ENCODE data around the gene HLA-E. TPM values are rescaled to one million over a fixed set of nuclear protein-coding genes. Genes with fewer than 3 reads are reported as not detected.

HLA-E gene
- 100 to 1,000 TPM; 493 to 499 TPM for total RNA-seq

- Mint-ChIP-seq H3K27ac (peak within 1 kb of the TSS; percentile 98), H3K9me3 (no peaks in the 10 kb centered on the region), H3K4me1 (ENCODE audit: low read depth) (peaks cover 38% of the 10 kb centered on the region), H3K4me3 (peak within 1 kb of the TSS; percentile 97), H3K27me3 (no peaks in the 10 kb centered on the region), H3K36me3 (ENCODE audit: low read depth) (peaks cover 52% of the 10 kb centered on the region)
- intact Hi-C loops (cut with micrococcal nuclease) = loop anchor here (2.0 to 5.0 kb wide), 3 partner anchors 39 to 128 kb away; partner anchors contain the start of genes MRPS18B and PPP1R10
- ChIA-PET POLR2A (interaction anchor here (1.2 to 8.6 kb wide), 8 partner anchors 13 to 128 kb away, joined by 4 to 251 read pairs (median 74); partner anchors contain the start of genes MRPS18B and PPP1R10), CTCF (interaction anchor here (1.8 to 8.5 kb wide), 3 partner anchors 21 to 43 kb away, joined by 5 to 73 read pairs (median 54); no protein-coding TSS in a partner anchor)
- TF ChIP-seq, protein P1, sequence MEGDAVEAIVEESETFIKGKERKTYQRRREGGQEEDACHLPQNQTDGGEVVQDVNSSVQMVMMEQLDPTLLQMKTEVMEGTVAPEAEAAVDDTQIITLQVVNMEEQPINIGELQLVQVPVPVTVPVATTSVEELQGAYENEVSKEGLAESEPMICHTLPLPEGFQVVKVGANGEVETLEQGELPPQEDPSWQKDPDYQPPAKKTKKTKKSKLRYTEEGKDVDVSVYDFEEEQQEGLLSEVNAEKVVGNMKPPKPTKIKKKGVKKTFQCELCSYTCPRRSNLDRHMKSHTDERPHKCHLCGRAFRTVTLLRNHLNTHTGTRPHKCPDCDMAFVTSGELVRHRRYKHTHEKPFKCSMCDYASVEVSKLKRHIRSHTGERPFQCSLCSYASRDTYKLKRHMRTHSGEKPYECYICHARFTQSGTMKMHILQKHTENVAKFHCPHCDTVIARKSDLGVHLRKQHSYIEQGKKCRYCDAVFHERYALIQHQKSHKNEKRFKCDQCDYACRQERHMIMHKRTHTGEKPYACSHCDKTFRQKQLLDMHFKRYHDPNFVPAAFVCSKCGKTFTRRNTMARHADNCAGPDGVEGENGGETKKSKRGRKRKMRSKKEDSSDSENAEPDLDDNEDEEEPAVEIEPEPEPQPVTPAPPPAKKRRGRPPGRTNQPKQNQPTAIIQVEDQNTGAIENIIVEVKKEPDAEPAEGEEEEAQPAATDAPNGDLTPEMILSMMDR (IDR thresholded peaks at IDR 0.05) = no peak
- ATAC-seq (peak; percentile 75), DNase-seq (peak; percentile 94)
These were observed at the start of gene HLA-E for GRCh38 chr6:30489081-30490025. Gene HLA-E (plus strand): TSS chr6:30489509. CDS start chr6:30489532, 23 bp downstream.

- DNase-seq (peak; percentile 36), ATAC-seq (peak; percentile 42)
- Mint-ChIP-seq H3K27ac (no peak overlapping the region), H3K36me3 (ENCODE audit: low read depth) (no peaks in the 10 kb centered on the region), H3K27me3 (peaks cover 54% of the 10 kb centered on the region), H3K4me1 (ENCODE audit: low read depth) (peaks cover 9% of the 10 kb centered on the region), H3K4me3 (no peak overlapping the region), H3K9me3 (no peaks in the 10 kb centered on the region)
- POLR2A ChIA-PET = interaction anchor here (0.7 kb wide), 1 partner anchor 63 kb away, joined by 3 read pairs; no protein-coding TSS in a partner anchor
- intact Hi-C loops (cut with micrococcal nuclease) = no loop called here
- TF ChIP-seq, protein P1 (IDR thresholded peaks at IDR 0.05) = no peak
- CTCF ChIA-PET = interaction anchor here (0.8 to 3.2 kb wide), 8 partner anchors 10 to 104 kb away, joined by 3 to 33 read pairs (median 4); no protein-coding TSS in a partner anchor
These were observed 48.1 kb upstream of the HLA-E start for GRCh38 chr6:30441171-30441570.

DNA sequence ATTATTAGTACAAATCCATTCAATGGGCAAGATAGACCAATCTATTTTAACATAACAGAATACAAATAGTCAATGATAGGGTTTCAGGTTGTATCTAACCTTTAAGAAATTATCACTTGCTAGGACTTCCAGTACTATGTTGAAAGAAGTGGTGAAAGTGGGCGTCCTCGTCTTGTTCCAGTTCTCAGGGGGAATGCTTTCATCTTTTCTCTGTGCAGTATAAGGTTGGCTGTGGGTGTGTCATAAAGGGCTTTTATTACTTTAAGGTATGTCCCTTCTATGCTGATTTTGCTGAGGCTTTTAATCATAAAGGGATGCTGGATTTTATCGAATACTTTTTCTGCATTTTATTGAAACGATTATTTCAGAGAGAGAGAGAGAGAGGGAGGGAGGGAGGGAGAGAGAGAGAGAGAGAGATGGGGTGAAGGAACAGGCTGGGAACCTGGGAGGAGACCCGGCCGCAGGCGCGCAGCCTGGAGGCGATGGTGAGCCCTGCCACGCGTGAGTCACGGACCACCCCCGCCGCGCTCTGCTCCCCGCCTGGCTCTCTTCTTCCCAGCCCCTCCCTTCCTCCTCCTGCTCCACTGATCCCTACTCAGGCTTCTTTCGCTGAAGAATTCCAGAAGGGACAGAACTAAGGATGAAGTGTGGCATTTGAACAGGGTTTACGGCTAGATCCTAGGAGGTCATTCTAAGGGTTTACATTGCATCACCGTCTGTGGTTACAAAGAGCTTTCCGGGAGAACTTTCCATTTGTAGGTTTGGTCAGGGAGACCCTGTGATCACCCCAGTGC lies 45.5 kb upstream of the HLA-E start:
- POLR2A ChIA-PET = no interaction called here
- TF ChIP-seq, protein P1 (IDR thresholded peaks at IDR 0.05) = no peak
- peaks cover 67% of the 10 kb centered on the region for H3K27me3 Mint-ChIP-seq
- CTCF ChIA-PET = interaction anchor here (1.0 kb wide), 1 partner anchor 10 kb away, joined by 3 read pairs; no protein-coding TSS in a partner anchor
- no peak overlapping the region for H3K4me3 Mint-ChIP-seq
- H3K4me1 Mint-ChIP-seq (ENCODE audit: low read depth) = peaks cover 9% of the 10 kb centered on the region
- intact Hi-C loops (cut with micrococcal nuclease) = no loop called here
- ATAC-seq (peak; percentile 67), DNase-seq (no peak)
- no peaks in the 10 kb centered on the region for H3K36me3 Mint-ChIP-seq (ENCODE audit: low read depth)
- H3K9me3 Mint-ChIP-seq = no peaks in the 10 kb centered on the region
- H3K27ac Mint-ChIP-seq = no peak overlapping the region

GRCh38 chr6:30444451-30444742 lies 44.9 kb upstream of the HLA-E start:
- no peaks in the 10 kb centered on the region for H3K9me3 Mint-ChIP-seq
- intact Hi-C loops (cut with micrococcal nuclease) = no loop called here
- H3K27me3 Mint-ChIP-seq = peaks cover 70% of the 10 kb centered on the region
- DNase-seq = no peak
- no peak overlapping the region for H3K4me3 Mint-ChIP-seq
- ChIA-PET CTCF (interaction anchor here (1.0 kb wide), 1 partner anchor 9 kb away, joined by 3 read pairs; no protein-coding TSS in a partner anchor), POLR2A (no interaction called here)
- no peak for ATAC-seq
- no peak overlapping the region for H3K27ac Mint-ChIP-seq
- peaks cover 11% of the 10 kb centered on the region for H3K4me1 Mint-ChIP-seq (ENCODE audit: low read depth)
- TF ChIP-seq, protein P1 (IDR thresholded peaks at IDR 0.05) = no peak
- H3K36me3 Mint-ChIP-seq (ENCODE audit: low read depth) = no peaks in the 10 kb centered on the region

All from activated CD8-positive, alpha-beta T cell treated with anti-CD3 and anti-CD28 coated beads for 36 hours (primary cell).